NCI-H2081 (cell line): Measurements from ENCODE around the gene OR6N2.

Experiments used
- DNase-seq, 2 experiments: peaks; one replicate each; lab custom pipeline; 2025; lab: John Stamatoyannopoulos, UW

OR6N2 gene

GRCh38 chr1:158754420-158754819 lies 26.6 kb downstream of the OR6N2 start, which contains the start of gene OR6K6:
OR6K6 (plus strand) TSS chr1:158754720; CDS start chr1:158754888, 168 bp downstream.
- DNase-seq = no peak

GRCh38 chr1:158752155-158752712 lies 28.8 kb downstream of the OR6N2 start:
- no peak for DNase-seq

- no peak for DNase-seq
Observed at GRCh38 chr1:158735848-158736247, 45.2 kb downstream of the OR6N2 start.

- DNase-seq = no peak
Observed at GRCh38 chr1:158732524-158732923, 48.5 kb downstream of the OR6N2 start.

- DNase-seq = no peak
Observed at GRCh38 chr1:158731707-158732106, 49.3 kb downstream of the OR6N2 start.

- DNase-seq = no peak
Observed at GRCh38 chr1:158730453-158730852, 50.6 kb downstream of the OR6N2 start.

- no peak for DNase-seq
Observed at GRCh38 chr1:158728510-158729225, 52.3 kb downstream of the OR6N2 start.

GRCh38 chr1:158724442-158724841 lies 56.6 kb downstream of the OR6N2 start:
- DNase-seq = no peak
